Measurements from ENCODE around the gene PLET1. TPM values are rescaled to one million over a fixed set of nuclear protein-coding genes. Genes with fewer than 3 reads are reported as not detected.

Gene PLET1
- total RNA-seq, 1 experiment from 2014 or later, result not detected

DNA sequence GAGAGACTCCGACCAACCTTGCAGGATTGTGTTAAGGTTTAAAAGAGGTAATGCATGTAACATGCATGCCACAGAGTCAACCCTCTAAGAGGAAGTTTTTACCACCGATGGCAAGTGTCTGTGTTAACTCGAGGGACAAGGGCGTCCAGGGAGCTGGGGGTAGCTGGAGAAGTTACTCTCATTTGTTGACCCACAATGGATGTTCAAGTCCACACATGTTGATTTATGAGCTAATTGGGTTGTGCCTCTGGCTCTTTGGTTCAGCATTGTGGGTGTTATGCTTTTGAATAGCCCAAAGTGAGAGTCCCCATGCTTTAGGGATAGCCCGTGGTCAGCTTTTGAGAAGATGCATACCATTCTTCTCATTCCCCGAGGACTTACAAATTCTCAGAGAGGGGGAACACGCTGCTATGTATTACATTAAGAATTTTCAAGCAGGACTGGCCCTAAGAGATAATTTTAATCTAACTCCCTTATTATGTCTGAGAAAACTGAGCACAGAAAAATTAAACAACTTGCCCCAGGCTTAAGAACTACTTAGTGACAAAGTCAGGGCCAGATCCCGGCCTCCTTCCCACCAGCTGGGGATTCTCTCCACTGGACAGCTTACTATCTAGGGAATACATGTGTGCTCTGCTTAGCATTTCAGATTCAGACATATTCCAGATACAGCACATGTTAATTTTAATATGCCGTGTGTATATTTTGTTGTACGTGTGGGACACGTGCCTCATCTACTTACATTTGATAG lies 5.2 kb upstream of the PLET1 start:
- H3K23ac ChIP-seq (ENCODE audit: insufficient read length, low read depth, low read length), result no peak overlapping the region
- H3K4me1 Mint-ChIP-seq, result peaks cover 4 to 7% of the 10 kb centered on the region in 2 experiments; a peak in 2 of 4 replicates

More for the DNA sequence above, 5.2 kb upstream of the PLET1 start:
- TF ChIP-seq, protein P1, sequence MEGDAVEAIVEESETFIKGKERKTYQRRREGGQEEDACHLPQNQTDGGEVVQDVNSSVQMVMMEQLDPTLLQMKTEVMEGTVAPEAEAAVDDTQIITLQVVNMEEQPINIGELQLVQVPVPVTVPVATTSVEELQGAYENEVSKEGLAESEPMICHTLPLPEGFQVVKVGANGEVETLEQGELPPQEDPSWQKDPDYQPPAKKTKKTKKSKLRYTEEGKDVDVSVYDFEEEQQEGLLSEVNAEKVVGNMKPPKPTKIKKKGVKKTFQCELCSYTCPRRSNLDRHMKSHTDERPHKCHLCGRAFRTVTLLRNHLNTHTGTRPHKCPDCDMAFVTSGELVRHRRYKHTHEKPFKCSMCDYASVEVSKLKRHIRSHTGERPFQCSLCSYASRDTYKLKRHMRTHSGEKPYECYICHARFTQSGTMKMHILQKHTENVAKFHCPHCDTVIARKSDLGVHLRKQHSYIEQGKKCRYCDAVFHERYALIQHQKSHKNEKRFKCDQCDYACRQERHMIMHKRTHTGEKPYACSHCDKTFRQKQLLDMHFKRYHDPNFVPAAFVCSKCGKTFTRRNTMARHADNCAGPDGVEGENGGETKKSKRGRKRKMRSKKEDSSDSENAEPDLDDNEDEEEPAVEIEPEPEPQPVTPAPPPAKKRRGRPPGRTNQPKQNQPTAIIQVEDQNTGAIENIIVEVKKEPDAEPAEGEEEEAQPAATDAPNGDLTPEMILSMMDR (conservative IDR thresholded peaks at IDR 0.05), result no peak
- Mint-ChIP-seq H3K36me3 (ENCODE audit: insufficient read depth in 1 of 3, low read depth in 3 of 3) (no peaks in the 10 kb centered on the region), H3K4me3 (no peak overlapping the region), H3K9me3 (no peaks in the 10 kb centered on the region; a peak in 1 of 5 replicates), H3K27me3 (ENCODE audit: low read depth) (no peaks in the 10 kb centered on the region; the same call in 1 of the 2 replicates), H3K27ac (no peak overlapping the region)
- Histone ChIP-seq H3T11ph (ENCODE audit: low read length) (no peak overlapping the region), H2BK20ac (ENCODE audit: low read depth, low read length, poor library complexity, severe bottlenecking) (no peak overlapping the region), H3K27me3 (ENCODE audit: insufficient read depth, low read length) (no peaks in the 10 kb centered on the region), H3K79me1 (ENCODE audit: insufficient read depth, low read depth, low read length, poor library complexity, severe bottlenecking) (no peaks in the 10 kb centered on the region), H2BK12ac (ENCODE audit: insufficient read length, low read depth, low read length) (no peak overlapping the region), H3K79me2 (ENCODE audit: insufficient read depth, low read length) (no peaks in the 10 kb centered on the region), H3K23me2 (ENCODE audit: insufficient read length, low read depth, low read length, poor library complexity, severe bottlenecking) (no peaks in the 10 kb centered on the region), H3K4ac (ENCODE audit: low read depth, low read length) (no peak overlapping the region), H3K14ac (ENCODE audit: insufficient read depth, low read length) (no peak overlapping the region), H3K4me1 (ENCODE audit: insufficient read depth, low read length) (no peaks in the 10 kb centered on the region), H2BK5ac (ENCODE audit: insufficient read length, low read length) (no peak overlapping the region), H2AFZ (ENCODE audit: low read length) (no peak overlapping the region), H3K18ac (ENCODE audit: insufficient read length, low read depth, low read length) (no peak overlapping the region), H2AK5ac (ENCODE audit: insufficient read length, low read length) (no peak overlapping the region), H4K8ac (replicated peaks; ENCODE audit: insufficient read length, low read depth, low read length) (no peak overlapping the region), H3K4me2 (ENCODE audit: insufficient read depth, insufficient read length, low read length) (no peak overlapping the region), H3K56ac (ENCODE audit: insufficient read length, low read depth, low read length) (no peak overlapping the region), H2BK15ac (ENCODE audit: low read depth, low read length) (no peak overlapping the region), H2BK120ac (ENCODE audit: low read depth, low read length, poor library complexity, severe bottlenecking) (no peak overlapping the region), H4K5ac (ENCODE audit: insufficient read length, low read depth, low read length) (no peak overlapping the region), H4K20me1 (ENCODE audit: control insufficient read depth, insufficient read depth, insufficient read length) (no peaks in the 10 kb centered on the region), H3K27ac (ENCODE audit: insufficient read length, low read depth, low read length) (no peak overlapping the region), H3K9me3 (ENCODE audit: control insufficient read depth, low read depth, low read length) (no peaks in the 10 kb centered on the region), H4K91ac (ENCODE audit: insufficient read length, low read depth, low read length) (no peak overlapping the region), H3K9ac (ENCODE audit: extremely low read depth, insufficient read length, low read length) (no peak overlapping the region)
- DNase-seq, result no peak
- WGBS (ENCODE audit: extremely low coverage, insufficient read length, low lambda C conversion rate), result no CpG with 5 or more reads among the region's 11 CpGs
